GM18519 (cell line): ENCODE measurements around the gene HOXB2.
"Not testable (repeated sequence)": the region's sequence is repeated elsewhere in the genome, so short reads cannot be mapped to it uniquely, and the experiment has no call there.

Experiments used
- ATAC-seq: cut with Tn5 transposase; IDR thresholded peaks from one replicate; pipeline ENCODE4 v1.9.1; 2021; ENCODE audit warnings: mild to moderate bottlenecking, moderate library complexity; ENCODE audit not compliant: unreplicated experiment, low FRiP score

HOXB2 gene

GRCh38 chr17:48543854-48544348, 1.0 kb downstream of the HOXB2 start:
- ATAC-seq = no peak

- no peak for ATAC-seq
Measured at GRCh38 chr17:48543107-48543853, 1.6 kb downstream of the HOXB2 start.

DNA sequence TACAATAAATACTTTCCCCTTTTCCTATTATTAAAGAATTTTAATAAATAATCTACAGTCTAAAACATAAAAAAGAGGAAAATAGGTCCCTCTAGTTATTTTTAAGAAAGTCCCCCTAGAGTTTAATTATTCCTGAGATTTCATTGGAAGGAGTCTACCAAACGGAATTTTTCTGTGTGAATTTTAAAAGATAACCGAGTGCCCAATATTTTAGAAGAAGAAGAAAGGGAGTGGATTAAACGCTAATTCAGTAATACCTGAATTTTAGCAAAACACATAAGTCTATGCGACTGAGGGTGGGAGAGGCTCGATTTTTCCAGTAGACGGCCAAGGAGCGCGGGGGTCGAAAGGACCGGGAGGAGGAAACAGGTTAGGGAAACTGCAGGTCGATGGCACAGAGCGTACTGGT, 2.2 kb downstream of the HOXB2 start:
- ATAC-seq = no peak

DNA sequence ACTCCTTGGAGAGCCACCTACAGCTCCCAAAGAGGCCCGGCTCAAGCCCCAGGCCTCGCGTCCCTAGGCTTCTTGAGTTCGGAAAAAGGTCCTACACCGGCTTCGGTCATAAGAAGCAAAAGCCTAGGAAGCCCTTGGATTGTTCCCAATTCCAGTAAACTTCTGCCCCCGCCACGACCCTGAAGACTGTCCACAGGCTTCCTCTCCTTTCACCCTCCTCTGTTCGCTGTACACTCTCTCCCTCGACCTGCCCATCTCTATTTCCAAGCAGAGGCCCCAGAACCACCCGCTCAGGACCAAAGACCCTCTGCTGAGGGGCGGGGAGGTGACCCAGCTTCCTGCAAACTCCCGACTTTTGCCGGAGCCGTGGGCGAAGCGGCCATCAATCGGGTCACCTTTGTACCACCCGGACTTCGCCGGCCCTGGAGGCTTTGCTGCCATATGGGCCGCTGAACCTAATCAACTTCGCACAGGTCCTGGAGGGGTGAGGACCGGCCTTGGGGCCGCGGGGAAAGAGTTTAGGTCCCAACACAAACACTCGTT, 2.7 kb downstream of the HOXB2 start:
- no peak for ATAC-seq

- ATAC-seq = no peak
Measured at GRCh38 chr17:48541577-48542113, 3.3 kb downstream of the HOXB2 start.

- ATAC-seq = no peak
Measured at GRCh38 chr17:48541036-48541576, 3.8 kb downstream of the HOXB2 start.

DNA sequence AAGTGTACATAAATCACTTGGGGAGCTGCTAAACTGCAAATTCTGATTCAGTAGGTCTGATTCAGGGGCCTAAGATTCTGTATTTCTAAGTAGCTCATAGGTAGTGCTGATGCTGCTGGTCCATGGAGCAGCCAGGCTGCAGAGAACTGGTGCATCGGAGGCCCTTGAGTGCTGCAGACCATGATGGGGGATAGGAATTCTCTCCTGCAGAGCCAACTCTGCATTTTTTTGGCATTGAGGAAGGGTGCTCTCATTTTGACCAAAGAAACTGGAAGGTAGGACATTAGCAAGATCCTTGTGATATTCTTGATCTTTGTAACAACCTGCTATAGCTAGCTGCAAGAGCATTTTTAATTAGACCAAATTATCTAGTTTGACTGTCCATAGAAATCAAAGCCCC, 4.7 kb downstream of the HOXB2 start:
- no peak for ATAC-seq

GRCh38 chr17:48539177-48539576, 5.7 kb downstream of the HOXB2 start:
- ATAC-seq = no peak

GRCh38 chr17:48537316-48537715, 7.6 kb downstream of the HOXB2 start:
- ATAC-seq = no peak

GRCh38 chr17:48535793-48536559, 8.9 kb downstream of the HOXB2 start:
- not testable (repeated sequence) for ATAC-seq

- ATAC-seq = no peak
Measured at GRCh38 chr17:48532261-48532660, 12.6 kb downstream of the HOXB2 start.

DNA sequence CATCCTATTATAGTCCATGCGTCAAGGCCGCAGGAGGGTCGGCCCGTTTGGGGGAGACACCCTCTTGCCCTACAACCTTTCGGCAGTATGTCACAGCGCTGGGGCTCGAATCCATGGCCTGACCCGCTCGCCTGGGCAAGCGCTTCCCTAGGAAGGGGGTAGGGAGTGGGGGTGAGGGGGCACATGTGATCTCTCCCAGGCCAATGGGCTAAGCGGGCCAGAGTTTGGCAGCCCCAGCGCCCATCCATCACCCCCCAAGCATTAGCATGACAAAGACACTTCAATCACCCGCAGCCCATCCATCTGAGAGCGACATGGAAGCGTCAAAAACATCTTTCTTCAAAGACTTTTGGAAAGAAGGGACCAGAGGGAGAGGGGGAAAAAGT, 14.0 kb downstream of the HOXB2 start, which contains the start of gene HOXB1:
HOXB1 (minus strand) TSS at position 125 of the 386 bp plus-strand sequence; CDS start at position 18, 107 bp downstream.
- ATAC-seq = no peak

- no peak for ATAC-seq
Measured at GRCh38 chr17:48530208-48530886, 14.6 kb downstream of the HOXB2 start.

DNA sequence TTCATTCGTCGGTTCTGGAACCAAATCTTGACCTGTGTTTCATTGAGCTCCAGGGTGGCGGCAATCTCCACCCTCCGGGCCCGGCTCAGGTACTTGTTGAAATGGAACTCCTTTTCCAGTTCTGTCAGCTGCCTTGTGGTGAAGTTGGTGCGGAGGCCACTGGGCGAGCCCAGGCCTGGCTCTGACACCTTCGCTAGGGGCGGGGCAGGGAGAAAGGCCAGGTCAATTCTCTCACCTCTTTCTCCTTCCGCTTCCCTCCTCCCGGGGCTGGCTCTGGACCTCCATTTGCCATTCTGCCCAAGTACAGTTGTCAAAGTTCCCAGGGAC, 15.3 kb downstream of the HOXB2 start:
- ATAC-seq = no peak

- ATAC-seq = no peak
Measured at GRCh38 chr17:48528936-48529682, 15.8 kb downstream of the HOXB2 start.

GRCh38 chr17:48528153-48528935, 16.6 kb downstream of the HOXB2 start:
- ATAC-seq = no peak

GRCh38 chr17:48527547-48527932, 17.4 kb downstream of the HOXB2 start:
- ATAC-seq = no peak

- no peak for ATAC-seq
Measured at GRCh38 chr17:48526608-48527546, 18.0 kb downstream of the HOXB2 start.
